HG03066 (cell line): Measurements from ENCODE around the gene WWP2.
"Not testable (repeated sequence)": the region's sequence is repeated elsewhere in the genome, so short reads cannot be mapped to it uniquely, and the experiment has no call there.

Source experiments
- ATAC-seq: cut with Tn5 transposase; IDR thresholded peaks from one replicate; pipeline ENCODE4 v1.9.1; 2021; ENCODE audit warnings: low read depth; ENCODE audit not compliant: unreplicated experiment

WWP2 gene

GRCh38 chr16:69938981-69939820 lies 177.1 kb downstream of the WWP2 start:
- ATAC-seq = no peak

- ATAC-seq = no peak
Observed at GRCh38 chr16:69939821-69940585, 177.9 kb downstream of the WWP2 start.

GRCh38 chr16:69940676-69941075 lies 178.5 kb downstream of the WWP2 start:
- no peak for ATAC-seq

GRCh38 chr16:69941251-69942098 lies 179.3 kb downstream of the WWP2 start:
- no peak for ATAC-seq

- ATAC-seq = no peak
Observed at GRCh38 chr16:69942099-69942491, 180.0 kb downstream of the WWP2 start.

- no peak for ATAC-seq
Observed at GRCh38 chr16:69942627-69943170, 180.6 kb downstream of the WWP2 start.

GRCh38 chr16:69943241-69944036 lies 181.3 kb downstream of the WWP2 start:
- ATAC-seq = not testable (repeated sequence)

- ATAC-seq = not testable (repeated sequence)
Observed at GRCh38 chr16:69950411-69950810, 188.3 kb downstream of the WWP2 start.

GRCh38 chr16:69951017-69951671 lies 189.0 kb downstream of the WWP2 start, which contains the start of gene CLEC18A:
Gene CLEC18A (plus strand): TSS chr16:69951334. CDS start chr16:69951367, 33 bp downstream.
- not testable (repeated sequence) for ATAC-seq

GRCh38 chr16:69951672-69952031 lies 189.5 kb downstream of the WWP2 start:
- ATAC-seq = not testable (repeated sequence)

- ATAC-seq = not testable (repeated sequence)
Observed at GRCh38 chr16:69952116-69952515, 190.0 kb downstream of the WWP2 start.

- not testable (repeated sequence) for ATAC-seq
Observed at GRCh38 chr16:69952572-69953355, 190.6 kb downstream of the WWP2 start.

- not testable (repeated sequence) for ATAC-seq
Observed at GRCh38 chr16:69954241-69954640, 192.1 kb downstream of the WWP2 start.

- ATAC-seq = not testable (repeated sequence)
Observed at GRCh38 chr16:69963312-69963711, 201.2 kb downstream of the WWP2 start.

- ATAC-seq = not testable (repeated sequence)
Observed at GRCh38 chr16:69964960-69965660, 203.0 kb downstream of the WWP2 start.

- ATAC-seq = not testable (repeated sequence)
Observed at GRCh38 chr16:69965661-69966054, 203.5 kb downstream of the WWP2 start.

- ATAC-seq = not testable (repeated sequence)
Observed at GRCh38 chr16:69967688-69968087, 205.6 kb downstream of the WWP2 start.

GRCh38 chr16:69968125-69968524 lies 206.0 kb downstream of the WWP2 start:
- not testable (repeated sequence) for ATAC-seq
